Liver (tissue), 9 donors: ENCODE measurements around the gene BCL7C. TPM values are rescaled to one million over a fixed set of nuclear protein-coding genes. Genes with fewer than 3 reads are reported as not detected.

Experiments
- DNase-seq: peaks from one replicate; pipeline ENCODE4 v3.0.0-alpha.2; 2017; ENCODE audit warnings: low spot score
- H3K27ac ChIP-seq, 2 donors: one replicate each; pipeline ENCODE4 v1.7.0; 2013; ENCODE audit warnings: inconsistent platforms in 2 of 2, low read length in 2 of 2, control low read depth in 1 of 2, low read depth in 1 of 2, mild to moderate bottlenecking in 1 of 2
- H3K27me3 ChIP-seq, 4 donors: one replicate each; pipeline versions ENCODE4 v1.6.1 to v1.7.0; 2013; ENCODE audit warnings: low read length in 3 of 4, inconsistent platforms in 1 of 4, mild to moderate bottlenecking in 1 of 4, moderate library complexity in 1 of 4; ENCODE audit not compliant: control insufficient read depth in 4 of 4, insufficient read depth in 4 of 4
- H3K36me3 ChIP-seq, 4 donors: one replicate each; pipeline versions ENCODE4 v1.6.1 to v1.7.0; 2013; ENCODE audit warnings: low read length in 3 of 4, mild to moderate bottlenecking in 3 of 4, low read depth in 1 of 4, moderate library complexity in 1 of 4; ENCODE audit not compliant: control insufficient read depth in 4 of 4, insufficient read depth in 3 of 4
- H3K4me1 ChIP-seq, 4 donors: one replicate each; pipeline versions ENCODE4 v1.6.1 to v1.7.0; 2013; ENCODE audit warnings: low read length in 3 of 4, mild to moderate bottlenecking in 3 of 4, moderate library complexity in 1 of 4; ENCODE audit not compliant: control insufficient read depth in 4 of 4, insufficient read depth in 4 of 4
- H3K4me3 ChIP-seq, 3 donors: one replicate each; pipeline versions ENCODE4 v1.6.1 to v1.7.0; 2013; ENCODE audit warnings: low read length in 3 of 3, control low read depth in 1 of 3, low read depth in 1 of 3, mild to moderate bottlenecking in 1 of 3
- H3K9ac ChIP-seq, 2 donors: one replicate each; pipeline ENCODE4 v1.7.0; 2013; ENCODE audit warnings: low read length in 2 of 2, mild to moderate bottlenecking in 2 of 2, moderate library complexity in 2 of 2, control low read depth in 1 of 2, low read depth in 1 of 2
- H3K9me3 ChIP-seq, 4 donors: one replicate each; pipeline versions ENCODE4 v1.6.1 to v1.7.0; 2013; ENCODE audit warnings: low read length in 3 of 4; ENCODE audit not compliant: control insufficient read depth in 4 of 4
- ATF3 ChIP-seq: IDR thresholded peaks from 2 replicates; pipeline ENCODE4 v1.6.1; 2016; ENCODE audit warnings: antibody characterized with exemption
- EGR1 ChIP-seq, 2 donors: IDR thresholded peaks; 2 replicates each; pipeline ENCODE4 v1.6.1; 2016 to 2018; ENCODE audit warnings: antibody characterized with exemption in 2 of 2, low read depth in 2 of 2
- FOXA1 ChIP-seq: IDR thresholded peaks from 2 replicates; pipeline ENCODE4 v1.6.1; 2016; ENCODE audit warnings: antibody characterized with exemption
- FOXA2 ChIP-seq: IDR thresholded peaks from 2 replicates; pipeline ENCODE4 v1.6.1; 2016; ENCODE audit warnings: antibody characterized with exemption
- GABPA ChIP-seq, 2 donors: IDR thresholded peaks in 1 of 2; conservative IDR thresholded peaks in 1 of 2; 2 replicates each; pipeline ENCODE4 v1.6.1; 2016; ENCODE audit warnings: antibody characterized with exemption in 2 of 2, mild to moderate bottlenecking in 1 of 2, moderate library complexity in 1 of 2
- HNF4A ChIP-seq, 2 donors: conservative IDR thresholded peaks; 2 replicates each; pipeline ENCODE4 v1.6.1; 2016; ENCODE audit warnings: antibody characterized with exemption in 2 of 2, mild to moderate bottlenecking in 2 of 2
- HNF4G ChIP-seq: IDR thresholded peaks from 2 replicates; pipeline ENCODE4 v1.6.1; 2016; ENCODE audit warnings: antibody characterized with exemption
- JUND ChIP-seq, 2 donors: IDR thresholded peaks; 2 replicates each; pipeline ENCODE4 v1.6.1; 2016; ENCODE audit warnings: antibody characterized with exemption in 2 of 2
- MAX ChIP-seq: IDR thresholded peaks from 2 replicates; pipeline ENCODE4 v1.6.1; 2016; ENCODE audit warnings: antibody characterized with exemption
- NR2F2 ChIP-seq: IDR thresholded peaks from 2 replicates; pipeline ENCODE4 v1.6.1; 2016; ENCODE audit warnings: antibody characterized with exemption
- RAD21 ChIP-seq, 2 donors: IDR thresholded peaks; 2 replicates each; pipeline ENCODE4 v1.6.1; 2016; ENCODE audit warnings: antibody characterized with exemption in 2 of 2, mild to moderate bottlenecking in 2 of 2
- RXRA ChIP-seq, 2 donors: IDR thresholded peaks; 2 replicates each; pipeline ENCODE4 v1.6.1; 2017 to 2018; ENCODE audit warnings: antibody characterized with exemption in 2 of 2, mild to moderate bottlenecking in 1 of 2
- SP1 ChIP-seq: IDR thresholded peaks from 2 replicates; pipeline ENCODE4 v1.6.1; 2018; ENCODE audit warnings: antibody characterized with exemption, mild to moderate bottlenecking
- TAF1 ChIP-seq: conservative IDR thresholded peaks from 2 replicates; pipeline ENCODE4 v1.6.1; 2016; ENCODE audit warnings: antibody characterized with exemption, mild to moderate bottlenecking
- YY1 ChIP-seq: IDR thresholded peaks from 2 replicates; pipeline ENCODE4 v1.6.1; 2016; ENCODE audit warnings: antibody characterized with exemption, mild to moderate bottlenecking
- WGBS: extraction: QIAGEN DNeasy Blood & Tissue Kit; methylation state at CpG from one replicate; pipeline ENCODE4 v1.1.7; 2013; 5-methylcytosine and 5-hydroxymethylcytosine counted together
- polyA plus RNA-seq, 2 donors: library from polyadenylated mRNA; stranded (reverse) in 1 of 2; unstranded in 1 of 2; fragments of 200-250 nt in 1 of 2; fragments of >200 nt in 1 of 2; fragmentation: Nextera tagmentation in 1 of 2; extraction: Ambion mirVana in 1 of 2; gene quantifications; one replicate each; pipeline versions ENCODE4 v1.2.1 to v1.2.3, GENCODE V29; 2013 to 2015
- total RNA-seq, 2 donors: library from RNA; depleted of rRNA; stranded (reverse); fragments of >200 nt; gene quantifications; one replicate each; pipeline ENCODE4 v1.2.3, GENCODE V29; 2014
- TF ChIP-seq, protein P1 (sequence below): fragments of 150-350 bp; IDR thresholded peaks from 2 replicates; pipeline ENCODE4 v1.5.1; 2017; ENCODE audit warnings: improper control_type of control experiment, low read depth, low read length; ENCODE audit not compliant: missing input control
- TF ChIP-seq, protein P2 (sequence below): IDR thresholded peaks from 2 replicates; pipeline ENCODE4 v1.6.1; 2016; ENCODE audit warnings: antibody characterized with exemption, mild to moderate bottlenecking
- TF ChIP-seq, protein P3 (sequence below): IDR thresholded peaks from 2 replicates; pipeline ENCODE4 v1.6.1; 2016; ENCODE audit warnings: antibody characterized with exemption
- donor health status: healthy.
- donor health status: healthy.
- donor health status: healthy.
- donor health status: healthy.
- donor health status: healthy.

BCL7C gene
- total and polyA plus RNA-seq, 4 donors = 3.4 to 7.1 (median 5.5) TPM

DNA sequence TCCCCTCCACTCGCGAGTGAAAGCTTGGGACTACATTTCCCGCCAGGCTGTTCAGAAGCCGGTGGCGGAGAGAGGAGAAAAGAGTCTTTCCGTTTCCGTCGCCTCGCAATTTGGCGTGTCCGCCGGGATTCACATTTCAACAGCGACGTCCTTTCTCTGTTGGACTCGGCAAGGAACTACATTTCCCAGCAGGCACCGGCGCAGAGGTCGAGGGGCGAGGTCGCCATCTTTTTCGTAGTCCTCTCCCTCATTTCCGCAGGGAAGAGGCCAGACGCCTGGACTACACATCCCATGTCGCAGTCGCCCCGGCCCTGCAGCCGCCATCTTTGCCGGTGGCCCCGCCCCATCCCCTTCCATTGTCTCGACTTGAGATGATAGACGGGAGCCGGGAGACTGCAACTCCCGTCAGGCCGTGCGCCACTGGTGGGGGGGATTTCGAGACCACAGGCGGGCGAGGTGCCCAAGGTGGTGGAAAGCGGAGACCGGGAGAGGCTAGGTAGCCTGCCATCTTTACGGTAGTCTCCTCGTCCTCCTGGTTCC, 28.6 kb upstream of the BCL7C start:
- under 1% methylated on average over 42 of the region's 42 CpGs for WGBS
- DNase-seq = peak; percentile 98
- Histone ChIP-seq H3K27me3 (no peaks in the 10 kb centered on the region), H3K4me3 (peak overlapping the region; percentile 44 to 92 (median 80)), H3K9ac (peak overlapping the region; percentile 79 to 80), H3K27ac (peak overlapping the region; percentile 96 to 98), H3K36me3 (no peaks in the 10 kb centered on the region), H3K4me1 (peaks cover 4 to 9% (median 8%) of the 10 kb centered on the region in 4 donors), H3K9me3 (no peaks in the 10 kb centered on the region)
- TF ChIP-seq TAF1 (no peak), EGR1 (IDR thresholded peaks at IDR 0.05; ENCODE audit: low read depth in 2 of 2) (peak in 1 of 2 donors; percentile 8), HNF4A (conservative IDR thresholded peaks at IDR 0.05) (no peak), FOXA1 (peak; percentile 31), GABPA (IDR thresholded peaks at IDR 0.05 in 1 of 2, conservative IDR thresholded peaks at IDR 0.05 in 1 of 2) (peak; percentile 92 to 97), RAD21 (IDR thresholded peaks at IDR 0.05) (no peak), MAX (peak; percentile 53), SP1 (peak; percentile 57), NR2F2 (peak; percentile 94), HNF4G (no peak), ATF3 (peak; percentile 12), JUND (IDR thresholded peaks at IDR 0.05) (no peak), RXRA (IDR thresholded peaks at IDR 0.05) (peak in 1 of 2 donors; percentile 22), YY1 (no peak), FOXA2 (peak; percentile 35)
- TF ChIP-seq, protein P1, sequence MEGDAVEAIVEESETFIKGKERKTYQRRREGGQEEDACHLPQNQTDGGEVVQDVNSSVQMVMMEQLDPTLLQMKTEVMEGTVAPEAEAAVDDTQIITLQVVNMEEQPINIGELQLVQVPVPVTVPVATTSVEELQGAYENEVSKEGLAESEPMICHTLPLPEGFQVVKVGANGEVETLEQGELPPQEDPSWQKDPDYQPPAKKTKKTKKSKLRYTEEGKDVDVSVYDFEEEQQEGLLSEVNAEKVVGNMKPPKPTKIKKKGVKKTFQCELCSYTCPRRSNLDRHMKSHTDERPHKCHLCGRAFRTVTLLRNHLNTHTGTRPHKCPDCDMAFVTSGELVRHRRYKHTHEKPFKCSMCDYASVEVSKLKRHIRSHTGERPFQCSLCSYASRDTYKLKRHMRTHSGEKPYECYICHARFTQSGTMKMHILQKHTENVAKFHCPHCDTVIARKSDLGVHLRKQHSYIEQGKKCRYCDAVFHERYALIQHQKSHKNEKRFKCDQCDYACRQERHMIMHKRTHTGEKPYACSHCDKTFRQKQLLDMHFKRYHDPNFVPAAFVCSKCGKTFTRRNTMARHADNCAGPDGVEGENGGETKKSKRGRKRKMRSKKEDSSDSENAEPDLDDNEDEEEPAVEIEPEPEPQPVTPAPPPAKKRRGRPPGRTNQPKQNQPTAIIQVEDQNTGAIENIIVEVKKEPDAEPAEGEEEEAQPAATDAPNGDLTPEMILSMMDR = no peak
- TF ChIP-seq, protein P2, sequence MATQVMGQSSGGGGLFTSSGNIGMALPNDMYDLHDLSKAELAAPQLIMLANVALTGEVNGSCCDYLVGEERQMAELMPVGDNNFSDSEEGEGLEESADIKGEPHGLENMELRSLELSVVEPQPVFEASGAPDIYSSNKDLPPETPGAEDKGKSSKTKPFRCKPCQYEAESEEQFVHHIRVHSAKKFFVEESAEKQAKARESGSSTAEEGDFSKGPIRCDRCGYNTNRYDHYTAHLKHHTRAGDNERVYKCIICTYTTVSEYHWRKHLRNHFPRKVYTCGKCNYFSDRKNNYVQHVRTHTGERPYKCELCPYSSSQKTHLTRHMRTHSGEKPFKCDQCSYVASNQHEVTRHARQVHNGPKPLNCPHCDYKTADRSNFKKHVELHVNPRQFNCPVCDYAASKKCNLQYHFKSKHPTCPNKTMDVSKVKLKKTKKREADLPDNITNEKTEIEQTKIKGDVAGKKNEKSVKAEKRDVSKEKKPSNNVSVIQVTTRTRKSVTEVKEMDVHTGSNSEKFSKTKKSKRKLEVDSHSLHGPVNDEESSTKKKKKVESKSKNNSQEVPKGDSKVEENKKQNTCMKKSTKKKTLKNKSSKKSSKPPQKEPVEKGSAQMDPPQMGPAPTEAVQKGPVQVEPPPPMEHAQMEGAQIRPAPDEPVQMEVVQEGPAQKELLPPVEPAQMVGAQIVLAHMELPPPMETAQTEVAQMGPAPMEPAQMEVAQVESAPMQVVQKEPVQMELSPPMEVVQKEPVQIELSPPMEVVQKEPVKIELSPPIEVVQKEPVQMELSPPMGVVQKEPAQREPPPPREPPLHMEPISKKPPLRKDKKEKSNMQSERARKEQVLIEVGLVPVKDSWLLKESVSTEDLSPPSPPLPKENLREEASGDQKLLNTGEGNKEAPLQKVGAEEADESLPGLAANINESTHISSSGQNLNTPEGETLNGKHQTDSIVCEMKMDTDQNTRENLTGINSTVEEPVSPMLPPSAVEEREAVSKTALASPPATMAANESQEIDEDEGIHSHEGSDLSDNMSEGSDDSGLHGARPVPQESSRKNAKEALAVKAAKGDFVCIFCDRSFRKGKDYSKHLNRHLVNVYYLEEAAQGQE = peak; percentile 46
- TF ChIP-seq, protein P3, sequence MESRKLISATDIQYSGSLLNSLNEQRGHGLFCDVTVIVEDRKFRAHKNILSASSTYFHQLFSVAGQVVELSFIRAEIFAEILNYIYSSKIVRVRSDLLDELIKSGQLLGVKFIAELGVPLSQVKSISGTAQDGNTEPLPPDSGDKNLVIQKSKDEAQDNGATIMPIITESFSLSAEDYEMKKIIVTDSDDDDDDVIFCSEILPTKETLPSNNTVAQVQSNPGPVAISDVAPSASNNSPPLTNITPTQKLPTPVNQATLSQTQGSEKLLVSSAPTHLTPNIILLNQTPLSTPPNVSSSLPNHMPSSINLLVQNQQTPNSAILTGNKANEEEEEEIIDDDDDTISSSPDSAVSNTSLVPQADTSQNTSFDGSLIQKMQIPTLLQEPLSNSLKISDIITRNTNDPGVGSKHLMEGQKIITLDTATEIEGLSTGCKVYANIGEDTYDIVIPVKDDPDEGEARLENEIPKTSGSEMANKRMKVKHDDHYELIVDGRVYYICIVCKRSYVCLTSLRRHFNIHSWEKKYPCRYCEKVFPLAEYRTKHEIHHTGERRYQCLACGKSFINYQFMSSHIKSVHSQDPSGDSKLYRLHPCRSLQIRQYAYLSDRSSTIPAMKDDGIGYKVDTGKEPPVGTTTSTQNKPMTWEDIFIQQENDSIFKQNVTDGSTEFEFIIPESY = peak; percentile 97
